ENCODE measurements around the gene UBXN7.
"Not testable (repeated sequence)": the region's sequence is repeated elsewhere in the genome, so short reads cannot be mapped to it uniquely, and the experiment has no call there.

UBXN7 gene

GRCh38 chr3:196399485-196399945 lies 32.7 kb downstream of the UBXN7 start:
- peak; percentile 48 for DNase-seq (ENCODE audit: low read depth)
- no peak for TF ChIP-seq CTCF (conservative IDR thresholded peaks at IDR 0.05; ENCODE audit: control insufficient read depth, insufficient read depth, low read depth, low read length)
- no peak overlapping the region for H3K4me3 ChIP-seq (ENCODE audit: control insufficient read depth, low read depth, low read length)

- DNase-seq (ENCODE audit: low read depth), result no peak
- no peak for TF ChIP-seq CTCF (conservative IDR thresholded peaks at IDR 0.05; ENCODE audit: control insufficient read depth, insufficient read depth, low read depth, low read length)
- H3K4me3 ChIP-seq (ENCODE audit: control insufficient read depth, low read depth, low read length), result no peak overlapping the region
Observed at GRCh38 chr3:196398782-196399181, 33.4 kb downstream of the UBXN7 start.

GRCh38 chr3:196397941-196398340 lies 34.3 kb downstream of the UBXN7 start:
- no peak for DNase-seq (ENCODE audit: low read depth)
- H3K4me3 ChIP-seq (ENCODE audit: control insufficient read depth, low read depth, low read length), result no peak overlapping the region
- no peak for TF ChIP-seq CTCF (conservative IDR thresholded peaks at IDR 0.05; ENCODE audit: control insufficient read depth, insufficient read depth, low read depth, low read length)

GRCh38 chr3:196390116-196390515 lies 42.1 kb downstream of the UBXN7 start:
- no peak overlapping the region for H3K4me3 ChIP-seq (ENCODE audit: control insufficient read depth, low read depth, low read length)
- no peak for DNase-seq (ENCODE audit: low read depth)
- no peak for TF ChIP-seq CTCF (conservative IDR thresholded peaks at IDR 0.05; ENCODE audit: control insufficient read depth, insufficient read depth, low read depth, low read length)

- H3K4me3 ChIP-seq (ENCODE audit: control insufficient read depth, low read depth, low read length), result no peak overlapping the region
- DNase-seq (ENCODE audit: low read depth), result peak; percentile 41
- TF ChIP-seq CTCF (conservative IDR thresholded peaks at IDR 0.05; ENCODE audit: control insufficient read depth, insufficient read depth, low read depth, low read length), result no peak
Observed at GRCh38 chr3:196388956-196389355, 43.3 kb downstream of the UBXN7 start.

GRCh38 chr3:196387941-196388340 lies 44.3 kb downstream of the UBXN7 start:
- DNase-seq (ENCODE audit: low read depth); H3K4me3 ChIP-seq (ENCODE audit: control insufficient read depth, low read depth, low read length): not testable (repeated sequence)

GRCh38 chr3:196386797-196387196 lies 45.4 kb downstream of the UBXN7 start:
- not testable (repeated sequence) for H3K4me3 ChIP-seq (ENCODE audit: control insufficient read depth, low read depth, low read length); DNase-seq (ENCODE audit: low read depth)

GRCh38 chr3:196386034-196386433 lies 46.2 kb downstream of the UBXN7 start:
- not testable (repeated sequence) for H3K4me3 ChIP-seq (ENCODE audit: control insufficient read depth, low read depth, low read length)

GRCh38 chr3:196385446-196385845 lies 46.8 kb downstream of the UBXN7 start:
- DNase-seq (ENCODE audit: low read depth); H3K4me3 ChIP-seq (ENCODE audit: control insufficient read depth, low read depth, low read length): not testable (repeated sequence)

More at GRCh38 chr3:196386034-196386433, 46.2 kb downstream of the UBXN7 start:
- DNase-seq (ENCODE audit: low read depth), result not testable (repeated sequence)

Data from fibroblast of mammary gland (primary cell).